Lung (tissue), 12 donors: ENCODE data around the gene LRRC52. TPM values are rescaled to one million over a fixed set of nuclear protein-coding genes. Genes with fewer than 3 reads are reported as not detected.

Source experiments
- ATAC-seq: fragments of 200-7000 bp; cut with Tn5 transposase; one replicate; pipeline ENCODE4 v1.9.1; 2020; ENCODE audit warnings: moderate number of reproducible peaks; ENCODE audit not compliant: insufficient read depth, low FRiP score
- DNase-seq, 3 donors: peaks; one replicate each; pipeline ENCODE4 v3.0.0-alpha.2; 2013 to 2017
- H3K27ac ChIP-seq, 2 donors: one replicate each; pipeline ENCODE4 v1.5.1; 2013; ENCODE audit warnings: mild to moderate bottlenecking in 2 of 2, moderate library complexity in 2 of 2, control low read depth in 1 of 2, inconsistent platforms in 1 of 2, low read depth in 1 of 2, low read length in 1 of 2
- H3K27me3 ChIP-seq, 3 donors: one replicate each; pipeline ENCODE4 v1.5.1; 2013; ENCODE audit warnings: low read length in 2 of 3; ENCODE audit not compliant: control insufficient read depth in 3 of 3, insufficient read depth in 3 of 3
- H3K36me3 ChIP-seq, 4 donors: one replicate each; pipeline ENCODE4 v1.5.1; 2013; ENCODE audit warnings: low read length in 4 of 4, mild to moderate bottlenecking in 1 of 4, moderate library complexity in 1 of 4; ENCODE audit not compliant: control insufficient read depth in 4 of 4, insufficient read depth in 4 of 4
- H3K4me1 ChIP-seq, 5 donors: one replicate each; pipeline ENCODE4 v1.5.1; 2013; ENCODE audit warnings: low read length in 5 of 5, mild to moderate bottlenecking in 2 of 5, moderate library complexity in 1 of 5; ENCODE audit not compliant: control insufficient read depth in 5 of 5, insufficient read depth in 5 of 5
- H3K4me3 ChIP-seq: one replicate; pipeline ENCODE4 v1.5.1; 2013; ENCODE audit warnings: mild to moderate bottlenecking, control low read depth, moderate library complexity
- H3K9ac ChIP-seq, 2 donors: one replicate each; pipeline ENCODE4 v1.5.1; 2013; ENCODE audit warnings: low read length in 2 of 2, control low read depth in 1 of 2; ENCODE audit not compliant: insufficient read depth in 1 of 2
- H3K9me3 ChIP-seq, 4 donors: one replicate each; pipeline ENCODE4 v1.5.1; 2013; ENCODE audit warnings: low read length in 3 of 4, mild to moderate bottlenecking in 1 of 4, moderate library complexity in 1 of 4; ENCODE audit not compliant: control insufficient read depth in 4 of 4, insufficient read depth in 3 of 4
- CTCF ChIP-seq: IDR thresholded peaks from 2 replicates; pipeline ENCODE4 v1.5.1; 2012; ENCODE audit warnings: mild to moderate bottlenecking; ENCODE audit errors: control extremely low read depth, extremely low read depth
- WGBS, 2 donors: extraction: QIAGEN DNeasy Blood & Tissue Kit; methylation state at CpG; one replicate each; pipeline ENCODE4 v1.1.7; 2013; 5-methylcytosine and 5-hydroxymethylcytosine counted together
- polyA plus RNA-seq, 2 donors: library from polyadenylated mRNA; stranded (reverse); fragments of 200-250 nt; gene quantifications; one replicate each; pipeline ENCODE4 v1.2.1, GENCODE V29; 2013
- total RNA-seq, 2 donors: library from RNA; depleted of rRNA in 1 of 2; stranded (reverse); fragments of >200 nt in 1 of 2; gene quantifications; one replicate each; pipeline ENCODE4 v1.2.1, GENCODE V29; 2014 to 2021
- donor health status: control.
- donor health status: control.
- donor health status: Bipolar disorder and iron deficiency.
- donor health status: healthy.
- donor health status: DM: yes; HTN: yes; CAD: no.

LRRC52 gene
- total and polyA plus RNA-seq, 4 donors = 0.08 to 0.14 TPM; not detected in 2

DNA sequence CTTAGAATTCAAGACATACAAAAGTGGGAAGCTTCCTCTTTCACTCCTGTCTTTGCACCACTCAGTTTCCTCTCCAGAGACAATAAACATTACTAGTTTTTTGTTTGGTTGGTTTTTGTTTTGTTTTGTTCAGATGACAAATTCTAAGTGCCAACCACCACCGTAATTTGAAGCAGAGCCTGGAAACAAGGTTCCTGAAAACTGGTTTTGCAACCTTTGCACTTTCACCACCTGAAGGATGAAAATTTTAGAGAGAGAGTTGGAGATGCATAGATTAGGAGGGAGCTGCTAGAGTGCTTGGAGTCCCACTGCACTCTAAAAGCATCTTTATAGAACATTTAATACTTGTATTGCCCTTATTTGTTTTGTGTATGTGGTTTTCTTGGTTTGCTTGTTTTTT, 67.1 kb downstream of the LRRC52 start:
- peaks cover 0 to 6% (median 0%) of the 10 kb centered on the region in 3 donors for H3K27me3 ChIP-seq
- ATAC-seq (no peak), DNase-seq (no peak)
- H3K9me3 ChIP-seq = peaks cover 0 to 2% (median 0%) of the 10 kb centered on the region in 4 donors
- no peak overlapping the region for H3K27ac ChIP-seq
- no peaks in the 10 kb centered on the region for H3K36me3 ChIP-seq
- no peaks in the 10 kb centered on the region for H3K4me1 ChIP-seq
- WGBS, 2 donors = 11 to 17% methylated on average over 1 of the region's 1 CpG
- no peak for TF ChIP-seq CTCF
- H3K9ac ChIP-seq = no peak overlapping the region
- no peak overlapping the region for H3K4me3 ChIP-seq

DNA sequence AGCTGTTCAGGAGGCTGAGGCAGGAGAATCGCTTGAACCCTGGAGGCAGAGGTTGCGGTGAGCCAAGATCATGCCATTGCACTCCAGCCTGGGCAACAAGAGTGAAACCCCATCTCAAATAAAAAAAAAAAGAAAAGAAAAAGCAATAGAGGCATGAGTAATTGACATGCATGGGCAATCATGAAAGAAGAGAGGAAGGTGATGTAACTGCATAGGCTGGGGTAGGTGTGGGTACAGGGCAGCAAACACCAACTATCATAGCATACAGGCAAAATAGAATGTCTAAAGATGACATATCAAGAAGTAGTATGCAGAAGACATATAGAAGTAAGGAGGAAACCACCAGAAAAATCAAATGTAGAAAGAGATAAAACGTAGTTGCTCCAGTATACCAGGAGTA, 68.3 kb downstream of the LRRC52 start:
- no peak for ATAC-seq

More for the DNA sequence above, 68.3 kb downstream of the LRRC52 start:
- H3K27ac ChIP-seq = no peak overlapping the region
- peaks cover 0 to 6% (median 0%) of the 10 kb centered on the region in 3 donors for H3K27me3 ChIP-seq
- DNase-seq = no peak
- no peaks in the 10 kb centered on the region for H3K36me3 ChIP-seq
- H3K4me1 ChIP-seq = no peaks in the 10 kb centered on the region
- H3K9ac ChIP-seq = no peak overlapping the region
- H3K9me3 ChIP-seq = peaks cover 0 to 2% (median 0%) of the 10 kb centered on the region in 4 donors
- 93 to 94% methylated on average over 3 of the region's 3 CpGs for WGBS, 2 donors
- no peak for TF ChIP-seq CTCF
- no peak overlapping the region for H3K4me3 ChIP-seq

Other genes starting within 250 kb of the LRRC52 start
- gene LMX1A, start 187.3 kb upstream of the LRRC52 start, total RNA-seq = not detected
- gene LMX1A, start 187.3 kb upstream of the LRRC52 start, polyA plus RNA-seq = under 1 TPM in 1 of 2 donors, not detected in 1; 0.03 TPM
- gene RXRG, start 98.9 kb upstream of the LRRC52 start, total RNA-seq = 1 to 10 TPM; 1.6 to 3.0 TPM
- gene RXRG, start 98.9 kb upstream of the LRRC52 start, polyA plus RNA-seq = 1 to 10 TPM in 1 of 2 donors, under 1 TPM in 1; 0.55 to 1.8 TPM
- gene MGST3, start 87.2 kb downstream of the LRRC52 start, total RNA-seq = 100 to 1,000 TPM; 141 to 172 TPM
- 100 to 1,000 TPM; 180 to 351 TPM for gene MGST3, start 87.2 kb downstream of the LRRC52 start, polyA plus RNA-seq
- gene ALDH9A1, start 154.6 kb downstream of the LRRC52 start, total RNA-seq = 10 to 100 TPM; 59.2 to 76.3 TPM
- 10 to 100 TPM; 32.8 to 43.0 TPM for gene ALDH9A1, start 154.6 kb downstream of the LRRC52 start, polyA plus RNA-seq
- 10 to 100 TPM; 47.6 to 79.6 TPM for gene TMCO1, start 224.9 kb downstream of the LRRC52 start, total RNA-seq
- 10 to 100 TPM; 49.3 to 84.5 TPM for gene TMCO1, start 224.9 kb downstream of the LRRC52 start, polyA plus RNA-seq